K562 (cell line): ENCODE data around the gene NDUFB10. TPM values are rescaled to one million over a fixed set of nuclear protein-coding genes. Genes with fewer than 3 reads are reported as not detected.

ENCODE experiments used
- BRCA1 ChIP-seq, 2 experiments: fragments of 450-650 bp in 1 of 2; sonication (generic) in 1 of 2; formaldehyde crosslinking in 1 of 2; IDR thresholded peaks; 2 replicates each; pipeline versions ENCODE4 v1.5.0 to v1.6.1; 2017 to 2020; ENCODE audit warnings: mild to moderate bottlenecking in 1 of 2, missing genetic modification reagents in 1 of 2
- HOXB6 ChIP-seq: fragments of 250-450 bp; sonication (Bioruptor Pico); IDR thresholded peaks from 2 replicates; pipeline ENCODE4 v1.5.1; 2022; ENCODE audit warnings: mild to moderate bottlenecking, borderline replicate concordance
- MAFG ChIP-seq: fragments of 450-650 bp; conservative IDR thresholded peaks from 2 replicates; pipeline ENCODE4 v1.6.1; 2016; ENCODE audit warnings: missing genetic modification characterization, missing compliant biosample characterization
- PTRF ChIP-seq: fragments of 450-650 bp; IDR thresholded peaks from 2 replicates; pipeline ENCODE4 v1.6.1; 2016; ENCODE audit warnings: mild to moderate bottlenecking, missing genetic modification characterization, missing compliant biosample characterization
- TAF15 ChIP-seq: fragments of 200-400 bp; formaldehyde crosslinking; IDR thresholded peaks from 2 replicates; pipeline ENCODE4 v1.6.1; 2017; ENCODE audit warnings: mild to moderate bottlenecking, low read depth, low read length, moderate library complexity
- ZNF780A ChIP-seq: fragments of 250-450 bp; sonication (Bioruptor Pico); IDR thresholded peaks from 2 replicates; pipeline ENCODE4 v1.5.0; 2021; ENCODE audit warnings: mild to moderate bottlenecking
- polyA plus RNA-seq, 8 experiments: library from polyadenylated mRNA; depleted of rRNA in 4 of 8; stranded (reverse) in 5 of 8; unstranded in 3 of 8; fragments of >200 nt; fragmentation: Nextera tagmentation in 2 of 8; fragmentation: Illumina TruSeq in 1 of 8; extraction: Ambion mirVana in 2 of 8; extraction: Trizol in 1 of 8; gene quantifications; 2 replicates each; pipeline versions ENCODE4 v1.2.1 to v1.2.3, GENCODE V29; 2011 to 2014; ENCODE audit warnings: inconsistent platforms in 1 of 8, missing spikeins in 1 of 8
- total RNA-seq, 7 experiments: library from RNA; depleted of rRNA in 6 of 7; stranded (reverse); fragments of >200 nt in 6 of 7; fragmentation: Illumina TruSeq in 2 of 7; extraction: Trizol in 2 of 7; gene quantifications; 2 replicates each; pipeline versions ENCODE4 v1.2.1 to v1.2.3, GENCODE V29; 2011 to 2021; ENCODE audit warnings: low replicate concordance in 1 of 7
- TF ChIP-seq, protein P1 (sequence below): fragments of 250-450 bp; sonication (Bioruptor Pico); IDR thresholded peaks from 2 replicates; pipeline ENCODE4 v1.5.1; 2021; ENCODE audit warnings: mild to moderate bottlenecking
- TF ChIP-seq, protein P2 (sequence below): sonication (generic); formaldehyde crosslinking; IDR thresholded peaks from 2 replicates; pipeline ENCODE4 v1.8.0; 2022; ENCODE audit warnings: mild to moderate bottlenecking, missing genetic modification reagents
- TF ChIP-seq, protein P3 (sequence below): fragments of 200-800 bp; sonication (Bioruptor generic); IDR thresholded peaks from 2 replicates; pipeline ENCODE4 v1.6.1; 2017; ENCODE audit warnings: missing genetic modification characterization, missing compliant biosample characterization
- TF ChIP-seq, protein P4 (sequence below): fragments of 450-650 bp; IDR thresholded peaks from 2 replicates; pipeline ENCODE4 v1.6.1; 2016; ENCODE audit warnings: missing biosample characterization, missing genetic modification characterization
- TF ChIP-seq, protein P5 (sequence below): sonication (generic); formaldehyde crosslinking; IDR thresholded peaks from 2 replicates; pipeline ENCODE4 v1.8.0; 2022; ENCODE audit warnings: missing genetic modification reagents, mild to moderate bottlenecking, borderline replicate concordance
- TF ChIP-seq, protein P6 (sequence below): IDR thresholded peaks from 2 replicates; pipeline ENCODE4 v1.6.1; 2016; ENCODE audit warnings: missing genetic modification characterization, missing compliant biosample characterization
- TF ChIP-seq, protein P7 (sequence below): fragments of 450-650 bp; IDR thresholded peaks from 2 replicates; pipeline ENCODE4 v1.6.1; 2014; ENCODE audit warnings: low read depth, mild to moderate bottlenecking, moderate library complexity, borderline replicate concordance

The NDUFB10 gene
- total and polyA plus RNA-seq, 9 of the 15 experiments (the other 6 are each of a cell fraction or from before 2014, with no cell fraction given) = 69.3 to 527 (median 161) TPM

DNA sequence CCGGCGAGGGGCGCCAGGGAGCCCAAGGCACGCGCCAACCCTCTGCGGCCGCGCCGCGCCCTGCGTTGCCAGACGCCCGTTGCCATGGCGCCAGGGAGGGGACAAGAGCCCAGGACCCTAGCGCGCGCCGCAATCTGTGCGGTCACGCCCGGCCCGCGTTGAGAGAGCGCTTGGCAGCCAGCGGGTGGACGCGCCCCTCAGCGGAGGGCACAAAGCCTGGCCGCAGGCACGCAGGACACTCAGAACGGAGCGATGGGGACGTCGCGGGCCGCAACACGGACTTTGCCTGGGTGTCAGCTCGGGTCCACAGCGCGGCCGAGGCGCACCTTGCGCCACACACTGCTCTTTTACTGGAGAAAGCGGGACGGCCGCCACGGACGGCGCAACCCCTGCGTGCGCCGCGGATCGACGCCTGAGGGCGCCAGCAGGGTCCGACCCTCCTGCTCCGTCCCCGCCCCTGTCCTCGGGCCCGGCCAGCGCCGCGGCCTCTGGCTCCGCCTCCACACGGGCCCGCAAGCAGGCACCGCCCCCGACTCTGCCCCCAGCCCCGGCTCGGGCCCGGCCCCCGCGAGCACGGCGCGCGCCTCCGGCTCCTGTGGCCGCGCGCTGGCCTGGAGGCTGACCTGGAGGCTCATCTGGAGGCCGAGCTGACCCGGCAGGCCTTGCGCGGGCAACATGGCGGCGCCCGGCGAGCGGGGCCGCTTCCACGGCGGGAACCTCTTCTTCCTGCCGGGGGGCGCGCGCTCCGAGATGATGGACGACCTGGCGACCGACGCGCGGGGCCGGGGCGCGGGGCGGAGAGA is 24.4 kb downstream of the NDUFB10 start, which contains the start of gene GFER (continued):
- TF ChIP-seq, protein P1, sequence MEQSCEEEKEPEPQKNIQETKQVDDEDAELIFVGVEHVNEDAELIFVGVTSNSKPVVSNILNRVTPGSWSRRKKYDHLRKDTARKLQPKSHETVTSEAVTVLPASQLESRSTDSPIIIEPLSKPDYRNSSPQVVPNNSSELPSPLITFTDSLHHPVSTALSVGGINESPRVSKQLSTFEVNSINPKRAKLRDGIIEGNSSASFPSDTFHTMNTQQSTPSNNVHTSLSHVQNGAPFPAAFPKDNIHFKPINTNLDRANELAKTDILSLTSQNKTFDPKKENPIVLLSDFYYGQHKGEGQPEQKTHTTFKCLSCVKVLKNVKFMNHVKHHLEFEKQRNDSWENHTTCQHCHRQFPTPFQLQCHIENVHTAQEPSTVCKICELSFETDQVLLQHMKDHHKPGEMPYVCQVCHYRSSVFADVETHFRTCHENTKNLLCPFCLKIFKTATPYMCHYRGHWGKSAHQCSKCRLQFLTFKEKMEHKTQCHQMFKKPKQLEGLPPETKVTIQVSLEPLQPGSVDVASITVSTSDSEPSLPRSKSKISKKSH (CRISPR knock-in tag) = no peak
- TF ChIP-seq, protein P2, sequence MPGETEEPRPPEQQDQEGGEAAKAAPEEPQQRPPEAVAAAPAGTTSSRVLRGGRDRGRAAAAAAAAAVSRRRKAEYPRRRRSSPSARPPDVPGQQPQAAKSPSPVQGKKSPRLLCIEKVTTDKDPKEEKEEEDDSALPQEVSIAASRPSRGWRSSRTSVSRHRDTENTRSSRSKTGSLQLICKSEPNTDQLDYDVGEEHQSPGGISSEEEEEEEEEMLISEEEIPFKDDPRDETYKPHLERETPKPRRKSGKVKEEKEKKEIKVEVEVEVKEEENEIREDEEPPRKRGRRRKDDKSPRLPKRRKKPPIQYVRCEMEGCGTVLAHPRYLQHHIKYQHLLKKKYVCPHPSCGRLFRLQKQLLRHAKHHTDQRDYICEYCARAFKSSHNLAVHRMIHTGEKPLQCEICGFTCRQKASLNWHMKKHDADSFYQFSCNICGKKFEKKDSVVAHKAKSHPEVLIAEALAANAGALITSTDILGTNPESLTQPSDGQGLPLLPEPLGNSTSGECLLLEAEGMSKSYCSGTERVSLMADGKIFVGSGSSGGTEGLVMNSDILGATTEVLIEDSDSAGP (CRISPR knock-in tag) = peak; percentile 57; the same call in 1 of the 2 replicates
- TF ChIP-seq, protein P3, sequence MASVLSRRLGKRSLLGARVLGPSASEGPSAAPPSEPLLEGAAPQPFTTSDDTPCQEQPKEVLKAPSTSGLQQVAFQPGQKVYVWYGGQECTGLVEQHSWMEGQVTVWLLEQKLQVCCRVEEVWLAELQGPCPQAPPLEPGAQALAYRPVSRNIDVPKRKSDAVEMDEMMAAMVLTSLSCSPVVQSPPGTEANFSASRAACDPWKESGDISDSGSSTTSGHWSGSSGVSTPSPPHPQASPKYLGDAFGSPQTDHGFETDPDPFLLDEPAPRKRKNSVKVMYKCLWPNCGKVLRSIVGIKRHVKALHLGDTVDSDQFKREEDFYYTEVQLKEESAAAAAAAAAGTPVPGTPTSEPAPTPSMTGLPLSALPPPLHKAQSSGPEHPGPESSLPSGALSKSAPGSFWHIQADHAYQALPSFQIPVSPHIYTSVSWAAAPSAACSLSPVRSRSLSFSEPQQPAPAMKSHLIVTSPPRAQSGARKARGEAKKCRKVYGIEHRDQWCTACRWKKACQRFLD (CRISPR knock-in tag) = peak; percentile 93
- TF ChIP-seq PTRF (tag) (no peak), BRCA1 (IDR thresholded peaks at IDR 0.05) (no peak), BRCA1 (CRISPR knock-in tag; IDR thresholded peaks at IDR 0.05) (no peak), ZNF780A (CRISPR knock-in tag) (no peak), TAF15 (no peak), HOXB6 (no peak), MAFG (tag) (no peak)
- TF ChIP-seq, protein P4, sequence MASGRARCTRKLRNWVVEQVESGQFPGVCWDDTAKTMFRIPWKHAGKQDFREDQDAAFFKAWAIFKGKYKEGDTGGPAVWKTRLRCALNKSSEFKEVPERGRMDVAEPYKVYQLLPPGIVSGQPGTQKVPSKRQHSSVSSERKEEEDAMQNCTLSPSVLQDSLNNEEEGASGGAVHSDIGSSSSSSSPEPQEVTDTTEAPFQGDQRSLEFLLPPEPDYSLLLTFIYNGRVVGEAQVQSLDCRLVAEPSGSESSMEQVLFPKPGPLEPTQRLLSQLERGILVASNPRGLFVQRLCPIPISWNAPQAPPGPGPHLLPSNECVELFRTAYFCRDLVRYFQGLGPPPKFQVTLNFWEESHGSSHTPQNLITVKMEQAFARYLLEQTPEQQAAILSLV = no peak
- TF ChIP-seq, protein P5, sequence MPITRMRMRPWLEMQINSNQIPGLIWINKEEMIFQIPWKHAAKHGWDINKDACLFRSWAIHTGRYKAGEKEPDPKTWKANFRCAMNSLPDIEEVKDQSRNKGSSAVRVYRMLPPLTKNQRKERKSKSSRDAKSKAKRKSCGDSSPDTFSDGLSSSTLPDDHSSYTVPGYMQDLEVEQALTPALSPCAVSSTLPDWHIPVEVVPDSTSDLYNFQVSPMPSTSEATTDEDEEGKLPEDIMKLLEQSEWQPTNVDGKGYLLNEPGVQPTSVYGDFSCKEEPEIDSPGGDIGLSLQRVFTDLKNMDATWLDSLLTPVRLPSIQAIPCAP (CRISPR knock-in tag) = no peak
- TF ChIP-seq, protein P6, sequence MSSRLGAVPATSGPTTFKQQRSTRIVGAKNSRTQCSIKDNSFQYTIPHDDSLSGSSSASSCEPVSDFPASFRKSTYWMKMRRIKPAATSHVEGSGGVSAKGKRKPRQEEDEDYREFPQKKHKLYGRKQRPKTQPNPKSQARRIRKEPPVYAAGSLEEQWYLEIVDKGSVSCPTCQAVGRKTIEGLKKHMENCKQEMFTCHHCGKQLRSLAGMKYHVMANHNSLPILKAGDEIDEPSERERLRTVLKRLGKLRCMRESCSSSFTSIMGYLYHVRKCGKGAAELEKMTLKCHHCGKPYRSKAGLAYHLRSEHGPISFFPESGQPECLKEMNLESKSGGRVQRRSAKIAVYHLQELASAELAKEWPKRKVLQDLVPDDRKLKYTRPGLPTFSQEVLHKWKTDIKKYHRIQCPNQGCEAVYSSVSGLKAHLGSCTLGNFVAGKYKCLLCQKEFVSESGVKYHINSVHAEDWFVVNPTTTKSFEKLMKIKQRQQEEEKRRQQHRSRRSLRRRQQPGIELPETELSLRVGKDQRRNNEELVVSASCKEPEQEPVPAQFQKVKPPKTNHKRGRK (tag) = no peak
- TF ChIP-seq, protein P7, sequence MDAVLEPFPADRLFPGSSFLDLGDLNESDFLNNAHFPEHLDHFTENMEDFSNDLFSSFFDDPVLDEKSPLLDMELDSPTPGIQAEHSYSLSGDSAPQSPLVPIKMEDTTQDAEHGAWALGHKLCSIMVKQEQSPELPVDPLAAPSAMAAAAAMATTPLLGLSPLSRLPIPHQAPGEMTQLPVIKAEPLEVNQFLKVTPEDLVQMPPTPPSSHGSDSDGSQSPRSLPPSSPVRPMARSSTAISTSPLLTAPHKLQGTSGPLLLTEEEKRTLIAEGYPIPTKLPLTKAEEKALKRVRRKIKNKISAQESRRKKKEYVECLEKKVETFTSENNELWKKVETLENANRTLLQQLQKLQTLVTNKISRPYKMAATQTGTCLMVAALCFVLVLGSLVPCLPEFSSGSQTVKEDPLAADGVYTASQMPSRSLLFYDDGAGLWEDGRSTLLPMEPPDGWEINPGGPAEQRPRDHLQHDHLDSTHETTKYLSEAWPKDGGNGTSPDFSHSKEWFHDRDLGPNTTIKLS = no peak
